AG09319 (cell line): Measurements from ENCODE around the gene KCNN4.
A peak's percentile ranks its signal among the peaks of the same experiment; 100 is the strongest.

ENCODE experiments used
- DNase-seq: peaks from one replicate; pipeline ENCODE4 v3.0.0-alpha.2; 2010; ENCODE audit warnings: low read depth; ENCODE audit errors: extremely low read depth
- CTCF ChIP-seq: IDR thresholded peaks from 2 replicates; pipeline ENCODE4 v1.5.1; 2011; ENCODE audit warnings: low read depth, mild to moderate bottlenecking, inconsistent platforms, low read length, moderate library complexity

KCNN4 gene

DNA sequence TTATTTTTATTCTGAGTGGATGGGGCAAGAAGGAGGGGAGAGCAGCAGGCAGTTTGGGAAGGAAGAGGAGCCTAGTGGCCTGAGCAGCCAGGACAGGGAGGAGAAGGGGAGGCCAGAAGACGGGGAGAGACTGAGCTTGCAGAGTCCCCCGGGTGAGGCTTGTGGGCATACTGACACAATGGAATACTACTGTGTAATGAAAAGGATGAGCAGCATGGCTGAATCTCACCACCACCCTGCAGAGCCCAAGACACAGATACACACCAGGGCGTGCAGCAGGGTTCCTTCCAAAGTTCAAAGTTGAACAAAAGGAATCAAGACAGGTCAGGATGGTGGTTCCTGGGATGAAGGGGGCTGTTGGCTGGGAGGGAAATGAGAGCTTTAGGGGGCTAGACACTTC is 18.0 kb downstream of the KCNN4 start:
- no peak for DNase-seq
- TF ChIP-seq CTCF = no peak

DNA sequence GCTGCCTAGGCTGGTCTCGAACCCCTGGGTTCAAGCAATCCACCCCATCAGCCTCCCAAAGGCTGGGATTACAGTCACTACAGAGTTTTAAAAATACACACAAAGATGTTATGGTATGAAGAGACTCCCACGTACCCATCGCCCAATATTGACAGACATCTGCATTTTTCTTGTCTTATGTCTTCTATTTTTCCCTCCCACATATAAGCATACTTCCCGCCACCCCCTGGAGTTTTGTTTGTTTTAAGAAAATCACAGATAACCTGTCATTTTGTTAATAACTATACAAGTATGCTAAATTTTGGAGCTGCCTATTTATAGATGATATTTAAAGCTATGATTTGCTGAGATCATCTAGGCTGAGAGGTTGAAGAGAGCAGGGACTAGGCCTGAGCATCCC is 19.8 kb downstream of the KCNN4 start:
- no peak for DNase-seq
- TF ChIP-seq CTCF = no peak

DNA sequence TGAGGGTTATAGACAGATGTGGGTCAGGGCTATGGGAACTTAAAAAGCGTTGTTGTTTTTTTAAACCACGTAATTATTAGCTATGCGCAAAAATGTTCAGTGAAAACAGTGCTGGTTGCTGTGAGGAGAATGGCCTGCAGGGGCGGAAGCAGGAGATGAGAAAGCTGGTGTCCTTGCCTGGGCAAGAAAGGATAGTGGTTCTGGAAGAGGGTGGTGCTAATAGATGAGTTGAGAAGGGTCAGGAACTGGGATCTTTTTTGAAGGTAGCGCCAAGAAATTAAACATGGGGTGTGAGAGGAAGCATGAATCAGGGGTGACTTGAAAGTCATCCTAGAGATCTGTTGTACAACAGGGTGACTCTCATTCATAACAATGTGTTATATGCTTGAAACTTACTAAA is 21.3 kb downstream of the KCNN4 start:
- DNase-seq = no peak

DNA sequence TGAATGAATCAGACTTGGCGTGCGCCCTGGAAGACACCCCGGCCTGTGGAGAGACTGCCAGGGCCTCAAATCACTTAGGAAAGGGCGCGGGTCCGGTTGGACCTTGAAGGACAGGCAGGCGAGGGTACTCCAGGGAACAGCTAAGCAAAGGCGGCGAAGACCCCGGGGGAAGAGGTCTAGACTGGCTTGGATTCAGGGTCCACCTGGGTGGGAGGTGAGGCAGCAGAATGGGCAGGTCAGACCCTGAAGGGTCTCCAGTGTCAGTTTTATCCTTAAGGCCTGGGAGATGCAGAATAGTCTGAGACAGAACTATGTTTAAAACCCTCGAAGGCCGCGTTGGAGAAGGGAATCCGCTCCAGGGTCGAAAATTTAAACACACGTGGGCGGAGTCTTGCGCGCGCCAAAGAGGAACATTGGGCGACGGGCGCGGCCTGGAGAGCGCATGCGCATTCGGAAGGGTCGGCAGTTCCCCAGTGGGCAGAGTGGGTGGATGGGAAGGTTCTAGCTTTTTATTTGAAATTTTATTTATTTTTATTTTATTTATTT is 25.4 kb downstream of the KCNN4 start:
- no peak for DNase-seq
- no peak for TF ChIP-seq CTCF

More for the DNA sequence above, 21.3 kb downstream of the KCNN4 start:
- peak; percentile 66 for TF ChIP-seq CTCF

DNA sequence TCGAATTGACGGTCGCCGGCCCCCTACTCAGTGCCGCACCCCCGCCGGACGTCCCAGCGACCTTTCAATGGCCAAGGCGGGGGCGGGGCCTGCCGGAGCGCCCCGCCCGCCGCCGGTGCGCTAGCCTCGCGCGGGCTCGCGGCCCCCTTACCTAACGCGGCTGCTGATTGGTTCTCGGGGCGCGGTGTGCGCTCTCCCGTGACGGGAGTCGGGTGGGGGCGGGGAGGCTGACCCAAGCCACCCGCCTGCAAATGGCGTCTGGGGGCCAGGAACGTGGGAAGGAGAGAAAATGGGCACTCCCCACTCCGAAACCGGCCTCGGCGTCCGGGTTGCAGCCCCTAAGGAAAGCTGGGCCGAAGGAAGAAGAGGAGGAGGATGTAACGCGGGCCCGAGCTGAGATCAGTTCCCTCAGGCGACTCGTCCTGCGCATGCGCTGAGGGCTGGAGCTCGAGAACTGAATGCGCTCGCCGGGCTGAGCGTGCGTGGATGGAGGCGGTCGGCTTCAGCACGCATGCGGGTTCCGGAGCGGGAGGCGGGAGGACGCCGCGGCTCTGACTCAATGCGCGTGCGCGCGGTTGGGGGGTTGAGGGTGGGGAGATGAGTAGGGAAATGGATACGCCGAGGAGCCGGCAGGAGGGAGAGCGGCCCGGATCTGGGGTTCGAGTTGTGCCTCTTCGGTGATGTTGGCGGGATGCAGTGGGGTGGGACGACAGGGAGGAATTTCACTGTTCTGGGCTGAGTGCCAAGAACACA is 26.1 kb downstream of the KCNN4 start, which contains the start of gene SMG9:
Gene SMG9, minus strand, starts transcription at position 460 of the 753 bp plus-strand sequence. CDS start 4,221 bp downstream, outside the sequence.
- peak; percentile 94 for DNase-seq
- no peak for TF ChIP-seq CTCF

DNA sequence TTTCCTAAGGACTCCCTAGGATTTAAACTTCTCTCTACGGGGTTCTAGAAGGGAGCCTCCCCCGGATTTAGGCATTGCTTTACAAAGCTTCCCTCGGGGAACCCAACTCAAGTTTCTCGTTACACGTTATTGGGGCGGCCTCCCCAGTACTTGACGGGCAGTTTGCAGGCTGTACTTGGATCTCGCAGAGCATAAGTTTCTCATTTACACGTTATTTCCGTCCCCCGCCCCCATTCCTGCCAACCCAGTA is 26.6 kb downstream of the KCNN4 start:
- no peak for DNase-seq
- no peak for TF ChIP-seq CTCF

DNA sequence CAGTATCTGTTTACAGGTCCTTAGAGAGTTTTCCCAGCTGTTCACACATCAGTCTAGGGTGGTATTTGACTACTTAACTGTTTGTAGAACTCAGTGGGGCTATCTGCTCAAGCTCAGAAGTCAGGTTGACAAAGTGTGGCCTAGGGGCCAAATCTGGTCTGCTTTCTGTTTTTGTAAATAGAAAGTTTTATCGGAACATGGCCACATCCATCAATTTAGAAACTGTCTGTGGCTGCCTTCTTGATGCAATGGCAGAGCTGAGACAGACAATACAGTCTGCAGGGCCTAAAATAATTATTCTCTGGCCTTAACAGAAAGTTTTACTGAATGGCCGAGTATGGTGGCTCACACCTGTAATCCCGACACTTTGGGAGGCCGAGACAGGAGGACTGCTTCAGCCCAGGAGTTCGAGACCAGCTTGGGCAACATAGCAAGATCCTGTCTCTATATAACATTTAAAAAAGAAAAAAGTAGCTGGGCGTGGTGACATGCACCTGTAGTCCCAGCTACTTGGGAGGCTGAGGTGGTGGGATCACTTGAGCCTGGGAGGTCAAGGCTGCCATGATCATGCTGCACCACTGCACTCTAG is 28.4 kb downstream of the KCNN4 start:
- no peak for TF ChIP-seq CTCF
- DNase-seq = no peak
